Measurements from ENCODE around the gene HSPG2.
"Not testable (repeated sequence)": the region's sequence is repeated elsewhere in the genome, so short reads cannot be mapped to it uniquely, and the experiment has no call there.

Gene HSPG2

GRCh38 chr1:21830792-21831453 lies 106.2 kb downstream of the HSPG2 start:
- in situ Hi-C loops (cut with MboI; ENCODE audit: low sequenced_read_pairs), result no loop called here

GRCh38 chr1:21829294-21829693 lies 107.8 kb downstream of the HSPG2 start:
- in situ Hi-C loops (cut with MboI; ENCODE audit: low sequenced_read_pairs), result no loop called here

GRCh38 chr1:21828506-21829210 lies 108.5 kb downstream of the HSPG2 start:
- in situ Hi-C loops (cut with MboI; ENCODE audit: low sequenced_read_pairs), result no loop called here

GRCh38 chr1:21828075-21828474 lies 109.0 kb downstream of the HSPG2 start:
- in situ Hi-C loops (cut with MboI; ENCODE audit: low sequenced_read_pairs), result no loop called here

- in situ Hi-C loops (cut with MboI; ENCODE audit: low sequenced_read_pairs), result no loop called here
Measured at GRCh38 chr1:21827141-21827679, 109.9 kb downstream of the HSPG2 start.

GRCh38 chr1:21826694-21827093 lies 110.4 kb downstream of the HSPG2 start:
- in situ Hi-C loops (cut with MboI; ENCODE audit: low sequenced_read_pairs), result not testable (repeated sequence)

- in situ Hi-C loops (cut with MboI; ENCODE audit: low sequenced_read_pairs), result no loop called here
Measured at GRCh38 chr1:21825393-21825792, 111.7 kb downstream of the HSPG2 start.

- in situ Hi-C loops (cut with MboI; ENCODE audit: low sequenced_read_pairs), result no loop called here
Measured at GRCh38 chr1:21824926-21825325, 112.2 kb downstream of the HSPG2 start.

- in situ Hi-C loops (cut with MboI; ENCODE audit: low sequenced_read_pairs), result no loop called here
Measured at GRCh38 chr1:21823980-21824702, 113.0 kb downstream of the HSPG2 start.

GRCh38 chr1:21823206-21823979 lies 113.7 kb downstream of the HSPG2 start:
- in situ Hi-C loops (cut with MboI; ENCODE audit: low sequenced_read_pairs), result no loop called here

GRCh38 chr1:21822349-21822748 lies 114.8 kb downstream of the HSPG2 start:
- in situ Hi-C loops (cut with MboI; ENCODE audit: low sequenced_read_pairs), result no loop called here

- in situ Hi-C loops (cut with MboI; ENCODE audit: low sequenced_read_pairs), result no loop called here
Measured at GRCh38 chr1:21821385-21822019, 115.6 kb downstream of the HSPG2 start.

GRCh38 chr1:21820597-21821232 lies 116.4 kb downstream of the HSPG2 start:
- in situ Hi-C loops (cut with MboI; ENCODE audit: low sequenced_read_pairs), result no loop called here

GRCh38 chr1:21818656-21819055 lies 118.5 kb downstream of the HSPG2 start:
- in situ Hi-C loops (cut with MboI; ENCODE audit: low sequenced_read_pairs), result no loop called here

- in situ Hi-C loops (cut with MboI; ENCODE audit: low sequenced_read_pairs), result no loop called here
Measured at GRCh38 chr1:21816602-21817302, 120.4 kb downstream of the HSPG2 start.

- in situ Hi-C loops (cut with MboI; ENCODE audit: low sequenced_read_pairs), result no loop called here
Measured at GRCh38 chr1:21815724-21816321, 121.3 kb downstream of the HSPG2 start.

GRCh38 chr1:21814981-21815582 lies 122.0 kb downstream of the HSPG2 start:
- in situ Hi-C loops (cut with MboI; ENCODE audit: low sequenced_read_pairs), result no loop called here

GRCh38 chr1:21814241-21814918 lies 122.7 kb downstream of the HSPG2 start:
- in situ Hi-C loops (cut with MboI; ENCODE audit: low sequenced_read_pairs), result no loop called here
